NCI-H1436 treated with DMSO at 0.1 percent for 48 hours (cell line): Measurements from ENCODE around the gene ERC2.

ENCODE experiments used
- DNase-seq: peaks from one replicate; lab custom pipeline; 2025; lab: John Stamatoyannopoulos, UW

The ERC2 gene

GRCh38 chr3:56366641-56367162 is 101.6 kb downstream of the ERC2 start:
- DNase-seq: no peak

GRCh38 chr3:56365905-56366640 is 102.2 kb downstream of the ERC2 start:
- no peak for DNase-seq

GRCh38 chr3:56364665-56365064 is 103.6 kb downstream of the ERC2 start:
- DNase-seq: no peak

GRCh38 chr3:56363720-56364119 is 104.5 kb downstream of the ERC2 start:
- DNase-seq: no peak

- DNase-seq: no peak
These were observed 106.5 kb downstream of the ERC2 start for GRCh38 chr3:56361731-56362130.

GRCh38 chr3:56357266-56357665 is 111.0 kb downstream of the ERC2 start:
- DNase-seq: no peak

- DNase-seq: no peak
These were observed 111.5 kb downstream of the ERC2 start for GRCh38 chr3:56356808-56357207.

- DNase-seq: no peak
These were observed 112.6 kb downstream of the ERC2 start for GRCh38 chr3:56355570-56356185.

GRCh38 chr3:56351537-56351936 is 116.7 kb downstream of the ERC2 start:
- DNase-seq: no peak

- DNase-seq: no peak
These were observed 120.9 kb downstream of the ERC2 start for GRCh38 chr3:56347219-56347871.

GRCh38 chr3:56342475-56342874 is 125.8 kb downstream of the ERC2 start:
- DNase-seq: no peak

GRCh38 chr3:56339671-56340070 is 128.6 kb downstream of the ERC2 start:
- DNase-seq: no peak

GRCh38 chr3:56339244-56339643 is 129.0 kb downstream of the ERC2 start:
- no peak for DNase-seq

GRCh38 chr3:56336023-56336422 is 132.2 kb downstream of the ERC2 start:
- no peak for DNase-seq

- DNase-seq: no peak
These were observed 143.8 kb downstream of the ERC2 start for GRCh38 chr3:56324473-56324872.

- no peak for DNase-seq
These were observed 144.3 kb downstream of the ERC2 start for GRCh38 chr3:56323986-56324420.

GRCh38 chr3:56322862-56323261 is 145.4 kb downstream of the ERC2 start:
- no peak for DNase-seq

- no peak for DNase-seq
These were observed 146.4 kb downstream of the ERC2 start for GRCh38 chr3:56321892-56322291.

- no peak for DNase-seq
These were observed 146.9 kb downstream of the ERC2 start for GRCh38 chr3:56321383-56321782.

GRCh38 chr3:56320883-56321282 is 147.4 kb downstream of the ERC2 start:
- DNase-seq: no peak

GRCh38 chr3:56318891-56319290 is 149.4 kb downstream of the ERC2 start:
- no peak for DNase-seq

GRCh38 chr3:56316944-56317343 is 151.3 kb downstream of the ERC2 start:
- no peak for DNase-seq

- DNase-seq: no peak
These were observed 153.4 kb downstream of the ERC2 start for GRCh38 chr3:56314842-56315241.
